Stimulated activated CD8-positive, alpha-beta memory T cell treated with anti-CD3 and anti-CD28 coated beads, Interleukin-12 subunit alpha, Interleukin-12 subunit beta, amount 100 ng/mL, for 4 hours (primary cell): ENCODE results near the gene GNAI2.
"Not testable (repeated sequence)": the region's sequence is repeated elsewhere in the genome, so short reads cannot be mapped to it uniquely, and the experiment has no call there.

Experiments used
- DNase-seq: peaks from one replicate; pipeline ENCODE4 v3.0.0-alpha.2; 2020; ENCODE audit warnings: low read depth

The GNAI2 gene

GRCh38 chr3:50204804-50205412 is 31.1 kb upstream of the GNAI2 start, which contains the start of gene SLC38A3:
SLC38A3 (plus strand) TSS chr3:50205271; CDS start chr3:50214200, 8,929 bp downstream.
- DNase-seq, result no peak

- no peak for DNase-seq
These were observed 30.4 kb upstream of the GNAI2 start for GRCh38 chr3:50205413-50206276.

- no peak for DNase-seq
These were observed 28.5 kb upstream of the GNAI2 start for GRCh38 chr3:50207359-50208042.

GRCh38 chr3:50208677-50209344 is 27.2 kb upstream of the GNAI2 start:
- no peak for DNase-seq

GRCh38 chr3:50210176-50210509 is 25.9 kb upstream of the GNAI2 start:
- DNase-seq, result no peak

- DNase-seq, result no peak
These were observed 25.3 kb upstream of the GNAI2 start for GRCh38 chr3:50210510-50211367.

GRCh38 chr3:50211368-50211717 is 24.7 kb upstream of the GNAI2 start:
- DNase-seq, result not testable (repeated sequence)

GRCh38 chr3:50211930-50212329 is 24.1 kb upstream of the GNAI2 start:
- DNase-seq, result no peak

GRCh38 chr3:50212502-50212901 is 23.5 kb upstream of the GNAI2 start:
- DNase-seq, result no peak

- no peak for DNase-seq
These were observed 23.0 kb upstream of the GNAI2 start for GRCh38 chr3:50212971-50213370.

GRCh38 chr3:50213373-50213772 is 22.6 kb upstream of the GNAI2 start:
- DNase-seq, result no peak

- no peak for DNase-seq
These were observed 21.2 kb upstream of the GNAI2 start for GRCh38 chr3:50214824-50215223.

GRCh38 chr3:50215529-50215928 is 20.5 kb upstream of the GNAI2 start:
- DNase-seq, result no peak

GRCh38 chr3:50217681-50218080 is 18.3 kb upstream of the GNAI2 start:
- no peak for DNase-seq

- DNase-seq, result no peak
These were observed 17.6 kb upstream of the GNAI2 start for GRCh38 chr3:50218448-50218847.

- DNase-seq, result no peak
These were observed 16.7 kb upstream of the GNAI2 start for GRCh38 chr3:50219285-50219684.

- no peak for DNase-seq
These were observed 15.9 kb upstream of the GNAI2 start for GRCh38 chr3:50220109-50220508.

GRCh38 chr3:50221051-50221410 is 15.0 kb upstream of the GNAI2 start:
- DNase-seq, result no peak

GRCh38 chr3:50221411-50222168 is 14.4 kb upstream of the GNAI2 start:
- no peak for DNase-seq

- no peak for DNase-seq
These were observed 13.9 kb upstream of the GNAI2 start for GRCh38 chr3:50222169-50222528.

GRCh38 chr3:50224639-50225038 is 11.4 kb upstream of the GNAI2 start:
- DNase-seq, result no peak
